HCEC 1CT (cell line): Measurements from ENCODE around the gene TAF1B.

Experiments used
- DNase-seq: peaks from one replicate; pipeline ENCODE4 v3.0.0-alpha.2; 2017

Gene TAF1B

GRCh38 chr2:9968553-9969497 lies 125.6 kb downstream of the TAF1B start:
- no peak for DNase-seq

DNA sequence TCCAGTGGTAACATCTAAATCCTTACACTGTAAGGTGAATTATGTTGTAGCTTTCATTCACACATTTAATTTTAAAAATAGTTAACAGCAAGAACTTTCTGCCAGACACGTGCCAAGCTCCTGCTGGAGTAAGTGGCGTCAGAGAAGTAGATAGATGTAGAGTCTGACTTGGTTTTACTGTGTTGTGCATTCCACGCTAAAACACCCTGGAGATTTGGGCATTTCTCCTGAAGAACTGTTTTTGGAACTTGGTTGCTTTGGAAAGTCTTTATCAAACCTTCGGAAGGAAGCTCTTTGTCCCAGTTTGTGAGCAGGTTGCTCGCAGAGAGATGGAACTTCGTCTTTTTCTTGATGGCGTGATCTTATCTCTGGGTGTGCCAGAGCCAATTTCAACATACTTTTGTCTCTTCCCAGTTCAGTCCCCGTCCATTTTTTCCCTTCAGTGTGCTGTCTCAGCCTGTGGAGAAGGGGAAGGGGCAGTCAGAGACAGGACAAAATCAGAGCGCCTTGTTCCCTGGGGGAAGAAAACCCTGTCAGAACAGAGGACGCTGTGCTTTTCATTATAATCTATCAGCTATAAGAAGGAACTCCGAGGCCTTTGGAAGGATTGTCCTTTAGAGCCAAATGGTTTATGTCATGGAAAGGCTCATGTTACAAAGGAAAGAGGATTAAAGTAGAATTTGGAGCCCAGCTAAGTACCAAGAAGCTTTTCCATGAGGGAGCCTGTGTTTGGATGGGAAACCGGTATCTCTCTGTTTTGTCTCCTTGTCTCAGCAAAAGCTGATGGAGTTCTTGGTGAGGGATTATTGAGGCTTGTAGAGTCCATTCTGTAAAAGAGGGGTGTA lies 127.1 kb downstream of the TAF1B start:
- no peak for DNase-seq

DNA sequence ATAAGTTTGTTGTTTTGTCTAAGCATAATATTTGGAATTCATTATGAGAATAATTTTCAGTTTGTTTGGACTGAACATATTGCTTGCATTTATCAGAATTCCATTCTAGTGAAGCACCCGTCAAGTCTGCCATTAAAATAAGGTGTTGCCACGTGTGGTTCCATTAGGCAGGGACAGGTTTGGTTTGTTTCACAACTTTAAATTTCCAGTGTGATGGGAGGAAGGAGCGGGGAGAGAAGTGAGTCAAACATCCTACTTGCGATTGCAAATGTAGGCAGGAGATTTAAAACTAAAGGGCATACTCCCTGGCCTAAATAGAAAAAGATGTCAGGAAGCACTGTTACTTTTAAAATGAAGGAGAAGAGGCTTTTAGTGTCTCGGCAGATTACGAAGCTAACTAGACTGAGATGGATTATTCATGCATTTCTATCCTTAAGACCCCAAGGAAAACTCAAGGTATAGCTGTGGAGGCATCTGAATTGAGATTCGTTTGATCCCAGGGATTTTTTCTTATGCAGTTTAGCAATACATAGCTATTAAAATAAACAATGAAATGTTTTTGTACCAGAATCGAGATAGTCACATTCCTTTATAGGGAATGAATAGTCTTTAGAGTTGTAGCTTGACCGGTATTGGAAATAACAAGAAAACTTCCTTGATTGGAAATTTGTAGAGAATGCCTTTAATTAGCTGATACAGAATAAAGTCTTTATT lies 128.0 kb downstream of the TAF1B start:
- peak; percentile 26 for DNase-seq

- DNase-seq, result no peak
These were observed 128.6 kb downstream of the TAF1B start for GRCh38 chr2:9971890-9972289.

DNA sequence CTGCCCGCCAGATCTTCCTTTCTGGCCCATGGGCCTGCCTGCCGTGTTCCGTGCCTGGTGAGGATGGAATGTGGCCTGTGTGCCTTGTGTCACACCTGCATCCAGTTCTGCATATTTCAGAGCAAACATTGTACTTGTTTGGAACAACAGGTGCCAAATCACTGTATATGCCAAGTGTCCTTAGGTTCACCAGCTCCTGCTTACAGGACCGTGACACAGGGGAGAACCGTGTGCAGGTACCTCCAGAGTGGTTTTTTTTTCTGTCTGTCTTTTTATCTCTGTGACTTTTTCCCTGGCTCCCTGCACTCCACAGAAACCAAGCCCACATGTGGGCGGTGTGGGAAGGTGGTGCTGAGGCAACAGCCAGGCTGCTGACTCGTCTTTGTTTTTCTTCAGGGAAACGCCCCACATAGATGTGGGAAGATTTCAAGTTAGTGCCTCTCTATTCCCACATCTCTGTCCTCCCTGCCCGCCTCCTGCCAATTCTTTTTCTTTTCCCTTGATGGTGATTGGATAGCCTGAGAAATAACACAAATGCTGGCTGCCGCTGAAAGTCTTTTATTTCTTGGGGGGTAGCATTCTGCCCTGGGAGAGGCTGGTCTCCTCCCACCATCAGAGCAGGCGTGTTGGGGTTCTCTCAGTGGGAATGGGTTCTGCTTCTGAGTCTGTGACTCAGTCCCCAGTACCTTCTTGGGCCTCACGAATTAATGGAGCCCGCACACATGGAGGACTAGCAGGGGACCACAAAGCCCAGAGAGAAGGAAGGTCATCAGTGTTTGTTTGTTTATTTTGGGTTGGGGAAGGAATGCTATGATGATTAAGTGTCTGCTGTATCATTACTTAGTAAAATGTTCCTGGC lies 129.6 kb downstream of the TAF1B start:
- peak; percentile 48 for DNase-seq

GRCh38 chr2:9973690-9974089 lies 130.4 kb downstream of the TAF1B start:
- no peak for DNase-seq

DNA sequence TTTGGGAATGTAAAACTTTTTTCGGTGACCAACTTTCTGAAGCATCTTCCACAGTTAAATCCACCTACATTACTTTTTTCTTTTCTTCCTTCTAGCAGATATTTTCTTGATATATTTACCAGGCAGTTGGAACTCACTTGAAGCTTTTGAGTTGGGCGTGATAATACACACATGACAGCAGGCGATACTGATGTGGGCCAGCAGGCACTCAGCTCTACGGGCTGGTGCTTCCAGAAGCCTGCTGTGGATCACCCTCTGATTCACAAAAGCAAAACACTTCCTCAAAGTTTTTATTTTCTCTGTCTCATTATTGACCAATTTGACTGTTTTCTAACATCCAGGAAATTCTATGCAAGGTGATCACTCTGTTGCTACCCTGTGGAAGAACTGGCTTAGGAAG lies 131.1 kb downstream of the TAF1B start:
- DNase-seq, result no peak

GRCh38 chr2:9975328-9975727 lies 132.1 kb downstream of the TAF1B start:
- DNase-seq, result peak; percentile 74

DNA sequence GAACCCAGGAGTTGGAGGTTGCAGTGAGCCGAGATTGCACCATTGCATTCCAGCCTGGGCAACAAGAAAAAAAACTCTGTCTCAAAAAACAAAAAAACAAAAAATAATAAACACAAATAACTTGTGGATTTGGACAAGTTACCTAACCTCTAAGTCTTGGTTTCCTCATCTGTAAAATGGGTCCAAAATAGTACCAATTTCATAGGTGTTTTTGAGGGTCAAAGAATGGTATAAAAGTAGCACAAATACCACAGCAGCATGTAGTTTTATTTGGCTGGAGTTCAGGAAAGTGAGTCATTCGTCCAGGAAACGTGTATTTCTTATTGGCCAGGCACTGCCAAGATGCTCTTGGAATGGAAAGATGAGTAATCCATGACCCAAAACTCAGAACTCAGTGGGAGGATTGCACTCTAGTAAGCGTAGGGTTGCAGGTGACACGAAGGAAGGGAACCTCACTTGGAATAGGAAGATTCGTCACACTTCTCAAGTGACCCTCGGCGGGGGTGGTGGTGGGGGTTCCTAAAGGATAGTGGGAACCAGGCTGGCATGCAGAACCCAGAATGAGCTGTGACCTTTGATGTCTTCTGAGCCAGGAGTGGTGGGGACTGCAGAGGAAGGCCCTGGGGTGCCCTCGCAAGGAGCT lies 132.7 kb downstream of the TAF1B start:
- peak; percentile 95 for DNase-seq

DNA sequence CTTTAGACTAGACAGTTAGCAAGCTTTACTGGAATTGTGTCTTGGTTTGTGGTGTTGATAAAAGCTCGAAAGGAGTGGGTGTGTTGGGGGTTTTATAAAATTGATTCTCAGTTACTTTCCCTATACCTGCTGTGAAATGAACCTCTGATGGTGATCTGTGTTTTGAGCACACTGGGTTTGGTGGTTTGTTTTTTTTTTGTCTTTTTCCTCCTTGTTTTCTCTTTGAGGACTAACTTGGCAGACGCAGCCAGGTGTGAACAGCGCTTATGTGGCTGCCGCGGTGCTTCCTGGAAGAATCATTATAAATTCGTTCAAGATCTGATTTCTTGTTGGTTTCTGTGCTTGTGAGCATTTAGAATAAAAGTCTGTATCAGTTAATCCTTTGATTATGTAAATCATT lies 136.7 kb downstream of the TAF1B start:
- no peak for DNase-seq

GRCh38 chr2:9980520-9980919 lies 137.2 kb downstream of the TAF1B start:
- peak; percentile 49 for DNase-seq

DNA sequence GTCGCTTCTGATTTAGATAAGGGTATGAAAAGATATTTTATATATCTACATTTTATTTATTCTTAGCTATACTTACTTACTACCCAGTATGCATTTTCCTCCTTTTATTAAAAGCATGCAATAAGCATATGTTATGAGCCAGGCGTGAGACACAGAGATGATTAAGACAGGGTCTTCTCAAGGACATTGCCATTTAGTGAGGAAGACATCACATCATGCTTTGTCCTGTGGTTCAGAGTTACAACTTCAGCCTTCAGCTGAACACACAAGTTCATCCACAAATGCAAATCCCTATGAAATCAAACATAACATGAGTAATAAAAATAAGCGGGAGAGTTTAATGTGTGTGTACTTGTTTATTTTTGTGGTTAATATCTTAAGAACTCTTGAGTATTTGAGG lies 138.4 kb downstream of the TAF1B start:
- peak; percentile 40 for DNase-seq

DNA sequence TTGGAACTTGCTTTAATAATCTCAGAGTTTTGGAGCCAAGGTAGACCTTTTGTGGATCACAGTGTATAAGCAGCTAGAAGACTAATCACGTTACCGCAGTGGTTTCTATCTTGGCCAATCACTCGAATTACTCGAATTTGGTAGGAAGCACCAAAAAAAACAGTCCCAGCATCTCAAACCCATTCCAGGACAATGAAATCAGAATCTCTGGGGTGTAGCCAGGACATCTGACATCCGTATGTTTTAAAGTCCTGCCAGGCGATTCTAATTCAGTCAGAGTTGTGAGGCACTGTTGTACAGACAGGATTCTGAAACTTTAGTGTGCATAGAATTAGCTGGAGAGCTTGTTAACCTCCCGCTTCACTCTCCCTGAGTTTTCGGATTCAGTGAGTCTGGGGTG lies 139.0 kb downstream of the TAF1B start:
- DNase-seq, result peak; percentile 94

DNA sequence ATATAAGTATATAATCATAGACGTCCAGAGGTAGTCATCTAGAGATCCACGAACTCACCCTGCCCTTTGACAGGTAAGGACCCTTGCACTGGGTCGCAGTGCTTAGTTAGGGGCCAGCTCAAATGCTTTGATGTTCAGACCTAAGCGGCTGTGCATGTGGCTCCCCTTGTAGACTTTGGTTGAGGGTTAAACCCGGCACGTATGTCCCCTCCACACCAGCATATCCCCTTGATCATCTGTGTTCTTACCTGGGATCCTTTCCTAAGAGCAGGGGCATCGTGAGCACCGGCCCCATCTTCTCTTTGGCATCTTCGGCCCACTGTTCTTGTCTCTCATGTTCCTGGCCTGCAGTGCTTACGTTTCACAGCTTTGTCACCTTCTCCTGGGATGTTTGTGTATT lies 139.6 kb downstream of the TAF1B start:
- no peak for DNase-seq

GRCh38 chr2:9983401-9984216 lies 140.3 kb downstream of the TAF1B start:
- DNase-seq, result peak; percentile 51
